C4-2B (cell line): ENCODE measurements around the gene ATXN1.

ENCODE experiments used
- ZFX ChIP-seq: fragments of 450-650 bp; IDR thresholded peaks from 2 replicates; pipeline ENCODE4 v1.6.1; 2017
- TF ChIP-seq, protein P1 (sequence below): fragments of 450-650 bp; conservative IDR thresholded peaks from 2 replicates; pipeline ENCODE4 v1.5.1; 2017; ENCODE audit warnings: mild to moderate bottlenecking

DNA sequence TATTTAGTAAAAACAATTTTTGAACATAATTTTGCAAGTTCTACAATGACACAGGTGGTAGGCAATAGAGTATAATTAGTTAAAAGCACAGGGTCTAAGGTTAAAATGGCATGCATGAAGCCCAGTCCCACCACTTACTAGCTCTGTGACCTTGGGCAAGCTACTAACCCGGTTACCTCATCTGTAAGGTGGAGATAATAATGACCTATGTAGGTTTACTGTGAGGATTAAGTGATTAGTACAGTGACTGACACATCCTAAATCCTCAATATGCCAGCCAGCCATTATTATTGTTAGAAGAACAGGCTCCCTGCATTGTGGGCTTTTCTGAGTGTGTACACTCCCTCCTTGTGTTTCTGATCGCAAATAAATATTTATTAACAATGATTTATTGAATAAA lies 26.2 kb downstream of the ATXN1 start:
- TF ChIP-seq, protein P1, sequence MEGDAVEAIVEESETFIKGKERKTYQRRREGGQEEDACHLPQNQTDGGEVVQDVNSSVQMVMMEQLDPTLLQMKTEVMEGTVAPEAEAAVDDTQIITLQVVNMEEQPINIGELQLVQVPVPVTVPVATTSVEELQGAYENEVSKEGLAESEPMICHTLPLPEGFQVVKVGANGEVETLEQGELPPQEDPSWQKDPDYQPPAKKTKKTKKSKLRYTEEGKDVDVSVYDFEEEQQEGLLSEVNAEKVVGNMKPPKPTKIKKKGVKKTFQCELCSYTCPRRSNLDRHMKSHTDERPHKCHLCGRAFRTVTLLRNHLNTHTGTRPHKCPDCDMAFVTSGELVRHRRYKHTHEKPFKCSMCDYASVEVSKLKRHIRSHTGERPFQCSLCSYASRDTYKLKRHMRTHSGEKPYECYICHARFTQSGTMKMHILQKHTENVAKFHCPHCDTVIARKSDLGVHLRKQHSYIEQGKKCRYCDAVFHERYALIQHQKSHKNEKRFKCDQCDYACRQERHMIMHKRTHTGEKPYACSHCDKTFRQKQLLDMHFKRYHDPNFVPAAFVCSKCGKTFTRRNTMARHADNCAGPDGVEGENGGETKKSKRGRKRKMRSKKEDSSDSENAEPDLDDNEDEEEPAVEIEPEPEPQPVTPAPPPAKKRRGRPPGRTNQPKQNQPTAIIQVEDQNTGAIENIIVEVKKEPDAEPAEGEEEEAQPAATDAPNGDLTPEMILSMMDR: no peak
- no peak for TF ChIP-seq ZFX
